PC-9 (cell line): Measurements from ENCODE around the gene SRPRB. TPM values are rescaled to one million over a fixed set of nuclear protein-coding genes. Genes with fewer than 3 reads are reported as not detected.

Experiments
- BruUV-seq: library from RNA; stranded (reverse); fragments of 400-500 nt; replicated peaks from 2 replicates; lab custom pipeline; 2021; lab: Mats Ljungman, UMichigan
- CTCF ChIA-PET: fragments of 300-600 bp; sonication (Branson Sonifier 250); formaldehyde crosslinking; loops from one replicate; lab custom pipeline; 2022; ENCODE audit warnings: antibody characterized with exemption; lab: Charles Lee
- POLR2A ChIA-PET: fragments of 300-600 bp; sonication (Branson Sonifier 250); formaldehyde crosslinking; loops from one replicate; lab custom pipeline; 2022; ENCODE audit warnings: antibody characterized with exemption; ENCODE audit not compliant: unreplicated experiment; lab: Charles Lee
- DNase-seq, 2 experiments: peaks; one replicate each; pipeline versions ENCODE4 v3.0.0 to v3.0.0-alpha.2; 2015 to 2022; ENCODE audit warnings: mixed read lengths in 1 of 2
- H2AFZ ChIP-seq: fragments of 200-600 bp; sonication (generic); 2 replicates; pipeline ENCODE4 v1.8.1; 2017; ENCODE audit warnings: antibody characterized with exemption
- H3F3A ChIP-seq: fragments of 200-600 bp; sonication (generic); 2 replicates; pipeline ENCODE4 v1.8.1; 2017; ENCODE audit warnings: antibody characterized with exemption, mild to moderate bottlenecking, low read depth; ENCODE audit not compliant: insufficient read depth
- H3K27ac ChIP-seq: fragments of 200-600 bp; sonication (generic); 2 replicates; pipeline ENCODE4 v1.6.1; 2016; ENCODE audit warnings: mixed run types
- H3K27me3 ChIP-seq: fragments of 200-600 bp; sonication (generic); 2 replicates; pipeline ENCODE4 v1.6.1; 2016; ENCODE audit warnings: low read depth, mixed run types; ENCODE audit not compliant: insufficient read depth
- H3K36me3 ChIP-seq: fragments of 200-600 bp; sonication (generic); 2 replicates; pipeline ENCODE4 v1.6.1; 2016; ENCODE audit warnings: low read depth, mixed run types
- H3K4me1 ChIP-seq: fragments of 200-600 bp; sonication (generic); replicated peaks from 2 replicates; pipeline ENCODE4 v1.6.1; 2016; ENCODE audit warnings: mixed run types; ENCODE audit not compliant: insufficient read depth
- H3K4me2 ChIP-seq: fragments of 200-600 bp; sonication (generic); 2 replicates; pipeline ENCODE4 v1.6.1; 2017; ENCODE audit warnings: mixed run types
- H3K4me3 ChIP-seq: fragments of 200-600 bp; sonication (generic); 2 replicates; pipeline ENCODE4 v1.6.1; 2016; ENCODE audit warnings: mixed run types
- H3K79me2 ChIP-seq: fragments of 200-600 bp; sonication (generic); 2 replicates; pipeline ENCODE4 v1.6.1; 2017; ENCODE audit warnings: low read depth, mixed run types
- H3K9me2 ChIP-seq: fragments of 200-600 bp; sonication (generic); 2 replicates; pipeline ENCODE4 v1.8.1; 2017; ENCODE audit warnings: mild to moderate bottlenecking; ENCODE audit not compliant: insufficient read depth
- H3K9me3 ChIP-seq: fragments of 200-600 bp; sonication (generic); 2 replicates; pipeline ENCODE4 v1.8.1; 2016; ENCODE audit warnings: low read depth; ENCODE audit not compliant: insufficient read depth
- H4K20me1 ChIP-seq: fragments of 200-600 bp; sonication (generic); 2 replicates; pipeline ENCODE4 v1.8.1; 2017; ENCODE audit not compliant: insufficient read depth
- CTCF ChIP-seq: fragments of 200-600 bp; sonication (generic); conservative IDR thresholded peaks from 2 replicates; pipeline ENCODE4 v1.6.1; 2017; ENCODE audit warnings: mixed run types, antibody characterized with exemption, mild to moderate bottlenecking, moderate library complexity
- EZH2 ChIP-seq: fragments of 200-600 bp; sonication (generic); IDR thresholded peaks from 2 replicates; pipeline ENCODE4 v1.8.0; 2017; ENCODE audit warnings: antibody characterized with exemption, low read depth
- intact Hi-C: fragments of 100-400 bp; cut with micrococcal nuclease; formaldehyde crosslinking; loops from one replicate; pipeline ENCODE4 v1.10.0; 2022; ENCODE audit not compliant: unreplicated experiment
- total RNA-seq: library from RNA; stranded (reverse); gene quantifications from 2 replicates; pipeline ENCODE4 v1.2.3, GENCODE V29; 2021

The SRPRB gene
- total RNA-seq, 1 experiment from 2014 or later = 25.5 TPM

- H3K9me2 ChIP-seq = no peaks in the 10 kb centered on the region
- H3K27ac ChIP-seq = no peak overlapping the region
- POLR2A ChIA-PET = interaction anchor here (0.7 kb wide), 1 partner anchor 176 kb away, joined by 3 read pairs; no protein-coding TSS in a partner anchor
- no peaks in the 10 kb centered on the region for H3K36me3 ChIP-seq
- no peaks in the 10 kb centered on the region for H3K9me3 ChIP-seq
- DNase-seq = no peak
- no peaks in the 10 kb centered on the region for H3F3A ChIP-seq
- no TSS peak for BruUV-seq
- intact Hi-C loops = no loop called here
- no peaks in the 10 kb centered on the region for H3K4me1 ChIP-seq
- CTCF ChIA-PET = interaction anchor here (0.6 kb wide), 1 partner anchor 347 kb away, joined by 3 read pairs; no protein-coding TSS in a partner anchor
- peaks cover 21% of the 10 kb centered on the region; the same call in 1 of the 2 replicates for H3K27me3 ChIP-seq
- TF ChIP-seq EZH2 = no peak
- TF ChIP-seq CTCF = no peak
- no peaks in the 10 kb centered on the region for H4K20me1 ChIP-seq
- no peaks in the 10 kb centered on the region for H3K79me2 ChIP-seq
- no peak overlapping the region for H2AFZ ChIP-seq
- H3K4me2 ChIP-seq = no peak overlapping the region
- no peak overlapping the region for H3K4me3 ChIP-seq
Measured at GRCh38 chr3:133851266-133851906, 45.8 kb downstream of the SRPRB start.

DNA sequence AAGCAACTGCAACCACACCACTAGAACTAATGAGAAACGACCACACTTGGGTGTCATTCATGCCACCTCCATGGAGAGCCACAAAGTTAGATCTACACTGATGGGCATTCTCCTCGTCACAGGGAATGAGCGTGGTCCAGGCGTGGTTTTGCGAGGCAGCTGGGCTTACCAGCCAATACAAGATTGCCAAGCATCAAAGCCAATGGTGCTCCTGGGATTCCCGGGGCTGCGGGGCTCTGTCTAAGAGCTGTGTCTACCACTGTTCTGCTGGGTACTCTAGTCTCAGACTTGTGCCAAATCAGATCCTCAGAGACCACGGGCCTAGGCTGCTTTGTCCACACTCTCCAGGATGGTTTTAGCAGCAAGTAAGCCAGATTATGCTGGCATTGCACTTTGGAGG, 46.3 kb downstream of the SRPRB start:
- Histone ChIP-seq H3K4me1 (no peaks in the 10 kb centered on the region), H3K4me2 (no peak overlapping the region), H3K9me3 (no peaks in the 10 kb centered on the region), H3K4me3 (no peak overlapping the region), H3K27me3 (peaks cover 24% of the 10 kb centered on the region), H3K9me2 (no peaks in the 10 kb centered on the region), H3K36me3 (no peaks in the 10 kb centered on the region), H3K79me2 (no peaks in the 10 kb centered on the region), H2AFZ (no peak overlapping the region), H4K20me1 (no peaks in the 10 kb centered on the region), H3F3A (no peaks in the 10 kb centered on the region), H3K27ac (no peak overlapping the region)
- BruUV-seq = no TSS peak
- TF ChIP-seq CTCF (no peak), EZH2 (no peak)
- intact Hi-C loops = no loop called here
- POLR2A ChIA-PET = no interaction called here
- DNase-seq = no peak
- CTCF ChIA-PET = no interaction called here

DNA sequence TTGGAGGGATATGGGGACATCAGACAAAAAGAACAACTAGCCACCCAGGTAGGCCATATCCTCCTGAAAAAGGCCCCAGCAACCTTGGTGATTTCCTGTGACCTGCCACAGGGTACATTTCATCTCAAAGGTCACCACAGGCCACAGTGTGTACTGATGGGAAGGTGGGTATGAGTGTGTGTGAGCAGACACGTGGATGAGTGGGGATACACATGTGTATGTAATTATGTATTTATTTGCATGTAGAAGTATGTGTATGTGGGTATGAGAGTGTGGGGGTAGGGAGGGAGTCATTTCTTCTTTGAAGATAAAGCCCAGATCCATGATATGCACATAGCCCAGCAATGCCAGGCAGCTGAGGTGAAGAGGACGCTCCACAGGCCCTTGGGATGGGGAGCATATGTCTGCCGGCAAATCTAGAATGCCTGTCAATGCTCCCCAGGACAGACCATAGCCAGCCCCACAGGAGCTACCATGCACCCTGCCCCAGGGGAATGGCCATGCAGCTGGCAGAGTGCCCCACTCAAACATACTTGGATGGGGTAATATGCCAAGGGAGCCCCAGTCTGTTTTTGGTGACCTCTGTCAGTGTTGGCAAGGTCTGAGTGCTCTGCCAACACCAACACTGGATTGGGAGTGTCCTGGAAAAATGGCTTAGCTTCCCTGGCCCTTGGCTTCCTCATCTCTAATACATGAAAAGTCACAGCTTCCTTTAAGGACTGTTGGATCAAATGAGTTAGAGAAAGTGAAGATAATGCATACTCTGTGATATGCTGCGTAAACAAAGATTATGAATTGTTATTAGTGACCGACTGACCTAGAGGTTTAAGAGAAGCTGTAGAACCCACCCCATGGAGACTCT, 47.7 kb downstream of the SRPRB start:
- no TSS peak for BruUV-seq
- intact Hi-C loops = no loop called here
- no peak for TF ChIP-seq CTCF
- no peak for TF ChIP-seq EZH2
- Histone ChIP-seq H3K9me3 (no peaks in the 10 kb centered on the region), H2AFZ (no peak overlapping the region), H3K79me2 (no peaks in the 10 kb centered on the region), H3K36me3 (no peaks in the 10 kb centered on the region), H3K9me2 (no peaks in the 10 kb centered on the region), H3F3A (no peaks in the 10 kb centered on the region), H3K27me3 (peaks cover 15% of the 10 kb centered on the region), H3K4me1 (no peaks in the 10 kb centered on the region), H3K4me3 (no peak overlapping the region), H3K27ac (no peak overlapping the region), H4K20me1 (no peaks in the 10 kb centered on the region), H3K4me2 (no peak overlapping the region)
- POLR2A ChIA-PET = no interaction called here
- no peak for DNase-seq
- CTCF ChIA-PET = no interaction called here
